Tibial nerve (tissue), 4 donors: ENCODE data around the gene GJB5. TPM values are rescaled to one million over a fixed set of nuclear protein-coding genes. Genes with fewer than 3 reads are reported as not detected.

Experiments
- DNase-seq, 2 donors: peaks; one replicate each; pipeline ENCODE4 v3.0.0-alpha.2; 2019; ENCODE audit warnings: low spot score in 2 of 2
- H3K27ac ChIP-seq, 4 donors: fragments of 200-600 bp; sonication (generic) in 3 of 4; one replicate each; pipeline ENCODE4 v1.5.1; 2017 to 2019; ENCODE audit warnings: mild to moderate bottlenecking in 1 of 4
- H3K27me3 ChIP-seq, 2 donors: fragments of 200-600 bp; sonication (generic) in 1 of 2; one replicate each; pipeline versions ENCODE4 v1.5.1 to v1.6.0; 2017 to 2019
- H3K36me3 ChIP-seq, 3 donors: fragments of 200-600 bp; sonication (generic); one replicate each; pipeline ENCODE4 v1.5.1; 2018 to 2019
- H3K4me1 ChIP-seq, 4 donors: fragments of 200-600 bp; sonication (generic) in 3 of 4; one replicate each; pipeline ENCODE4 v1.5.1; 2017 to 2019
- H3K4me3 ChIP-seq, 4 donors: fragments of 200-600 bp; sonication (generic) in 3 of 4; one replicate each; pipeline ENCODE4 v1.5.1; 2017 to 2019; ENCODE audit warnings: mild to moderate bottlenecking in 1 of 4, moderate library complexity in 1 of 4
- H3K9me3 ChIP-seq, 4 donors: fragments of 200-600 bp; sonication (generic) in 3 of 4; one replicate each; pipeline ENCODE4 v1.5.1; 2017 to 2019
- EP300 ChIP-seq, 2 donors: sonication (generic); formaldehyde crosslinking; IDR thresholded peaks; one replicate each; pipeline ENCODE4 v1.6.1; 2017; ENCODE audit warnings: antibody characterized with exemption in 2 of 2, mild to moderate bottlenecking in 1 of 2
- POLR2A ChIP-seq, 2 donors: fragments of 450-650 bp; IDR thresholded peaks; one replicate each; pipeline ENCODE4 v1.6.1; 2017; ENCODE audit warnings: antibody characterized with exemption in 2 of 2, mild to moderate bottlenecking in 2 of 2, moderate library complexity in 2 of 2
- WGBS, 2 donors: methylation state at CpG; one replicate each; pipeline ENCODE4 v1.1.5; 2018; 5-methylcytosine and 5-hydroxymethylcytosine counted together
- total RNA-seq, 4 donors: library from RNA; depleted of rRNA; stranded (reverse); fragments of >200 nt; gene quantifications; one replicate each; pipeline ENCODE4 v1.1.0, GENCODE V29; 2016
- TF ChIP-seq, protein P1 (sequence below), 5 experiments: fragments of 200-600 bp in 3 of 5; fragments of 450-650 bp in 2 of 5; sonication (generic) in 3 of 5; IDR thresholded peaks; one replicate each; pipeline ENCODE4 v1.5.1; 2016 to 2019; ENCODE audit warnings: antibody characterized with exemption in 5 of 5, mild to moderate bottlenecking in 3 of 5, moderate library complexity in 2 of 5

The GJB5 gene
- total RNA-seq, 4 donors from 2014 or later, result 0.22 to 1.0 TPM; not detected in 2

DNA sequence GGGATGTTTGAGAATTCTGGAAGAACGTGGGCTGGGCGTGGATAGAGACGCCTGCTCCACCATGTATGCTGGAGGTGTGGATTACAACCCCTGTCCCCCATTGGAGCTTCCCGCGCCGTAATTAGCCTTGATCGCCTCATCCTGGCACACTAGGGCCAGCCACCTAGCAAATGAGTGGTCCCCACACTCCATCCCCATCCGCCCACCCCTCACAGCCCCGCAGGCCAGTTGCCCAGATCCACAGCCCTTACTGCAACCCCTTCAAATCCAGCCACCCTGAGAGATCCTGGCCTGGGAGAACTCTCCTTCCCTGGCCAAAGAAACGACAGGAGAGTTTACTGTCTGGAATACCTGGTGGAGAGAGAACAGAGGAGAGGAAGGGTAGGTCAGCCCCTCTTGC is 37.6 kb downstream of the GJB5 start:
- Histone ChIP-seq H3K9me3 (peaks cover 0 to 3% (median 0%) of the 10 kb centered on the region in 4 donors), H3K27me3 (peaks cover 0 to 10% of the 10 kb centered on the region in 2 donors), H3K36me3 (peaks cover 0 to 36% (median 0%) of the 10 kb centered on the region in 3 donors), H3K4me1 (peaks cover 0 to 16% (median 0%) of the 10 kb centered on the region in 4 donors), H3K27ac (peak overlapping the region in 2 of 4 donors; percentile 26 to 72), H3K4me3 (peak overlapping the region in 1 of 4 donors; percentile 48)
- no peak for TF ChIP-seq EP300 (IDR thresholded peaks at IDR 0.05)
- TF ChIP-seq, protein P1, sequence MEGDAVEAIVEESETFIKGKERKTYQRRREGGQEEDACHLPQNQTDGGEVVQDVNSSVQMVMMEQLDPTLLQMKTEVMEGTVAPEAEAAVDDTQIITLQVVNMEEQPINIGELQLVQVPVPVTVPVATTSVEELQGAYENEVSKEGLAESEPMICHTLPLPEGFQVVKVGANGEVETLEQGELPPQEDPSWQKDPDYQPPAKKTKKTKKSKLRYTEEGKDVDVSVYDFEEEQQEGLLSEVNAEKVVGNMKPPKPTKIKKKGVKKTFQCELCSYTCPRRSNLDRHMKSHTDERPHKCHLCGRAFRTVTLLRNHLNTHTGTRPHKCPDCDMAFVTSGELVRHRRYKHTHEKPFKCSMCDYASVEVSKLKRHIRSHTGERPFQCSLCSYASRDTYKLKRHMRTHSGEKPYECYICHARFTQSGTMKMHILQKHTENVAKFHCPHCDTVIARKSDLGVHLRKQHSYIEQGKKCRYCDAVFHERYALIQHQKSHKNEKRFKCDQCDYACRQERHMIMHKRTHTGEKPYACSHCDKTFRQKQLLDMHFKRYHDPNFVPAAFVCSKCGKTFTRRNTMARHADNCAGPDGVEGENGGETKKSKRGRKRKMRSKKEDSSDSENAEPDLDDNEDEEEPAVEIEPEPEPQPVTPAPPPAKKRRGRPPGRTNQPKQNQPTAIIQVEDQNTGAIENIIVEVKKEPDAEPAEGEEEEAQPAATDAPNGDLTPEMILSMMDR (IDR thresholded peaks at IDR 0.05), result no peak
- no peak for TF ChIP-seq POLR2A (IDR thresholded peaks at IDR 0.05)
- 44 to 64% methylated on average over 10 of the region's 10 CpGs for WGBS, 2 donors
- no peak for DNase-seq

GRCh38 chr1:34792868-34793727 is 38.3 kb downstream of the GJB5 start, which contains the start of gene GJA4:
GJA4 (plus strand) TSS chr1:34792999; CDS start chr1:34794214, 1,215 bp downstream.
- Histone ChIP-seq H3K4me3 (peak within 1 kb of the TSS; percentile 18 to 48 (median 30)), H3K27ac (peak within 1 kb of the TSS in 2 of 4 donors; percentile 67 to 72), H3K9me3 (peaks cover 0 to 3% (median 0%) of the 10 kb centered on the region in 4 donors), H3K27me3 (peaks cover 0 to 10% of the 10 kb centered on the region in 2 donors), H3K36me3 (peaks cover 0 to 42% (median 0%) of the 10 kb centered on the region in 3 donors), H3K4me1 (peaks cover 0 to 16% (median 0%) of the 10 kb centered on the region in 4 donors)
- peak in 1 of 2 donors; percentile 51 for TF ChIP-seq EP300 (IDR thresholded peaks at IDR 0.05)
- TF ChIP-seq POLR2A (IDR thresholded peaks at IDR 0.05), result no peak
- DNase-seq, result no peak
- WGBS, 2 donors, result 14 to 20% methylated on average over 18 to 31 of the region's 45 CpGs

GRCh38 chr1:34794001-34794789 is 39.3 kb downstream of the GJB5 start:
- peaks cover 0 to 16% (median 0%) of the 10 kb centered on the region in 4 donors for H3K4me1 ChIP-seq
- no peak for TF ChIP-seq EP300 (IDR thresholded peaks at IDR 0.05)
- TF ChIP-seq POLR2A (IDR thresholded peaks at IDR 0.05), result no peak
- TF ChIP-seq, protein P1 (IDR thresholded peaks at IDR 0.05), result no peak
- DNase-seq, result no peak
- H3K9me3 ChIP-seq, result no peaks in the 10 kb centered on the region
- H3K27ac ChIP-seq, result peak overlapping the region in 2 of 4 donors; percentile 67 to 72
- 86 to 89% methylated on average over 34 to 40 of the region's 40 CpGs for WGBS, 2 donors
- H3K4me3 ChIP-seq, result peak overlapping the region in 2 of 4 donors; percentile 29 to 48
- H3K36me3 ChIP-seq, result peaks cover 0 to 47% (median 0%) of the 10 kb centered on the region in 3 donors
- peaks cover 0 to 10% of the 10 kb centered on the region in 2 donors for H3K27me3 ChIP-seq

DNA sequence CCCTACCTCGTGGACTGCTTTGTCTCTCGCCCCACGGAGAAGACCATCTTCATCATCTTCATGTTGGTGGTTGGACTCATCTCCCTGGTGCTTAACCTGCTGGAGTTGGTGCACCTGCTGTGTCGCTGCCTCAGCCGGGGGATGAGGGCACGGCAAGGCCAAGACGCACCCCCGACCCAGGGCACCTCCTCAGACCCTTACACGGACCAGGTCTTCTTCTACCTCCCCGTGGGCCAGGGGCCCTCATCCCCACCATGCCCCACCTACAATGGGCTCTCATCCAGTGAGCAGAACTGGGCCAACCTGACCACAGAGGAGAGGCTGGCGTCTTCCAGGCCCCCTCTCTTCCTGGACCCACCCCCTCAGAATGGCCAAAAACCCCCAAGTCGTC is 39.9 kb downstream of the GJB5 start:
- 74 to 91% methylated on average over 12 of the region's 12 CpGs for WGBS, 2 donors
- Histone ChIP-seq H3K27me3 (peaks cover 0 to 10% of the 10 kb centered on the region in 2 donors), H3K36me3 (peaks cover 0 to 47% (median 0%) of the 10 kb centered on the region in 3 donors), H3K9me3 (no peaks in the 10 kb centered on the region), H3K27ac (peak overlapping the region in 1 of 4 donors; percentile 51), H3K4me3 (peak overlapping the region in 2 of 4 donors; percentile 5 to 48), H3K4me1 (peaks cover 0 to 16% (median 0%) of the 10 kb centered on the region in 4 donors)
- TF ChIP-seq EP300 (IDR thresholded peaks at IDR 0.05) (no peak), POLR2A (IDR thresholded peaks at IDR 0.05) (no peak)
- TF ChIP-seq, protein P1 (IDR thresholded peaks at IDR 0.05), result no peak
- no peak for DNase-seq

DNA sequence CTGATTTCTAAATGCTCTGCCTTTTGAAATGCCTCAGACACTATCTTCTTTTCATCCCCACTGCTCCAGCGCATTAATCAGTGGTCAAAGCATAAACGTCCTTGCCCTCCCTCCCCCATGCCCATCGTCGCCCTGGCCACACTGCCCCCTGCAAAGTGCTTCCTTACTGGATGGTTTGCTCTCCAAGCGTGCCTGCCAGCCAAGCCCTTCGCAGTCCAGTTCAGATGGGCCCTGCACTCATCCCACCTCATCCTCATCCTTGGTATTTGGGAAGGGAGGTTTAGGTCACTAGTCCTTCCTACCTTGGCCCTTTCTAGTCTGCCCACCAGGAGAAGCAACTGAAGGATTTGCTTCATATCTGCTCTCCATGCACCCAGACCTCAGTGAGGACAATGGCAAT is 41.1 kb downstream of the GJB5 start:
- 78 to 79% methylated on average over 6 of the region's 6 CpGs for WGBS, 2 donors
- no peak for DNase-seq
- Histone ChIP-seq H3K4me1 (peaks cover 0 to 16% (median 0%) of the 10 kb centered on the region in 4 donors), H3K4me3 (peak overlapping the region in 2 of 4 donors; percentile 7 to 48), H3K9me3 (no peaks in the 10 kb centered on the region), H3K27ac (peak overlapping the region in 1 of 4 donors; percentile 62), H3K36me3 (peaks cover 0 to 47% (median 0%) of the 10 kb centered on the region in 3 donors), H3K27me3 (peaks cover 0 to 10% of the 10 kb centered on the region in 2 donors)
- no peak for TF ChIP-seq POLR2A (IDR thresholded peaks at IDR 0.05)
- TF ChIP-seq, protein P1 (IDR thresholded peaks at IDR 0.05), result no peak
- no peak for TF ChIP-seq EP300 (IDR thresholded peaks at IDR 0.05)
